Chondrocyte (in vitro differentiated cells): ENCODE results near the gene MARCKS. TPM values are rescaled to one million over a fixed set of nuclear protein-coding genes. Genes with fewer than 3 reads are reported as not detected.

Experiments used
- DNase-seq: peaks from one replicate; pipeline ENCODE4 v3.0.0; 2021; ENCODE audit warnings: mixed read lengths, low spot score
- H3K27ac Mint-ChIP-seq: one replicate; pipeline ENCODE4 v1.8.0; 2021; ENCODE audit warnings: mild to moderate bottlenecking, moderate library complexity, mixed read lengths; ENCODE audit not compliant: unreplicated experiment
- H3K27me3 Mint-ChIP-seq: 2 replicates; pipeline ENCODE4 v1.8.0; 2021; ENCODE audit warnings: low read depth, mixed read lengths
- H3K36me3 Mint-ChIP-seq: 2 replicates; pipeline ENCODE4 v1.8.0; 2021; ENCODE audit warnings: low read depth, mixed read lengths
- H3K4me1 Mint-ChIP-seq: 2 replicates; pipeline ENCODE4 v1.8.0; 2021; ENCODE audit warnings: low read depth, mild to moderate bottlenecking, mixed read lengths
- H3K4me3 Mint-ChIP-seq: one replicate; pipeline ENCODE4 v1.8.0; 2021; ENCODE audit warnings: mild to moderate bottlenecking, moderate library complexity, mixed read lengths; ENCODE audit not compliant: unreplicated experiment
- H3K9me3 Mint-ChIP-seq: 2 replicates; pipeline ENCODE4 v1.8.0; 2021; ENCODE audit warnings: low read depth, mixed read lengths
- total RNA-seq: library from RNA; stranded (reverse); gene quantifications from 3 replicates; pipeline ENCODE4 v1.2.1, GENCODE V29; 2021
- TF ChIP-seq, protein P1 (sequence below): fragments of 200-600 bp; sonication (generic); IDR thresholded peaks from 2 replicates; pipeline ENCODE4 v1.5.0; 2021; ENCODE audit warnings: antibody characterized with exemption, mild to moderate bottlenecking, moderate library complexity

Gene MARCKS
- total RNA-seq, 1 donor from 2014 or later, result 257 TPM

DNA sequence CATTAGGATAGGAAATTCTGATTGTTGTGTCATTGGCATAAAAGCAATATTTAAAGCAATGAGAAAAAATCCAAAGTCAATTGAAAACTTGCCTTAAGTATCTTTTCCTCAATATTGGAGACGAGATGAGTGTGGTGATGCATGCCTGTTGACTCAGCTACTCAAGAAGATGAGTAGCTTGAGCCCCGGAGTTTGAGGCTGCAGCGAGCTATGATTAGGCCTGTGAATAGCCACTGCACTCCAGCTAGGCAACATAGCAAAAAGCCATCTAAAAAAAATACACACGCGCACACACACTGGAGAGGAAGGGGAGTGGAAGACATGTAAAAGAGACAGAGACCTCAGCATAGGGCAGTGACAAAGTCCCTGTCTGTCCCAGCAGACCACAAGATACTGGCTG is 9.7 kb upstream of the MARCKS start:
- no peak overlapping the region for H3K27ac Mint-ChIP-seq
- H3K9me3 Mint-ChIP-seq, result no peaks in the 10 kb centered on the region
- H3K4me1 Mint-ChIP-seq, result peaks cover 9% of the 10 kb centered on the region
- no peak overlapping the region for H3K4me3 Mint-ChIP-seq
- no peak for DNase-seq
- H3K36me3 Mint-ChIP-seq, result no peaks in the 10 kb centered on the region
- H3K27me3 Mint-ChIP-seq, result no peaks in the 10 kb centered on the region
- TF ChIP-seq, protein P1, sequence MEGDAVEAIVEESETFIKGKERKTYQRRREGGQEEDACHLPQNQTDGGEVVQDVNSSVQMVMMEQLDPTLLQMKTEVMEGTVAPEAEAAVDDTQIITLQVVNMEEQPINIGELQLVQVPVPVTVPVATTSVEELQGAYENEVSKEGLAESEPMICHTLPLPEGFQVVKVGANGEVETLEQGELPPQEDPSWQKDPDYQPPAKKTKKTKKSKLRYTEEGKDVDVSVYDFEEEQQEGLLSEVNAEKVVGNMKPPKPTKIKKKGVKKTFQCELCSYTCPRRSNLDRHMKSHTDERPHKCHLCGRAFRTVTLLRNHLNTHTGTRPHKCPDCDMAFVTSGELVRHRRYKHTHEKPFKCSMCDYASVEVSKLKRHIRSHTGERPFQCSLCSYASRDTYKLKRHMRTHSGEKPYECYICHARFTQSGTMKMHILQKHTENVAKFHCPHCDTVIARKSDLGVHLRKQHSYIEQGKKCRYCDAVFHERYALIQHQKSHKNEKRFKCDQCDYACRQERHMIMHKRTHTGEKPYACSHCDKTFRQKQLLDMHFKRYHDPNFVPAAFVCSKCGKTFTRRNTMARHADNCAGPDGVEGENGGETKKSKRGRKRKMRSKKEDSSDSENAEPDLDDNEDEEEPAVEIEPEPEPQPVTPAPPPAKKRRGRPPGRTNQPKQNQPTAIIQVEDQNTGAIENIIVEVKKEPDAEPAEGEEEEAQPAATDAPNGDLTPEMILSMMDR, result no peak

DNA sequence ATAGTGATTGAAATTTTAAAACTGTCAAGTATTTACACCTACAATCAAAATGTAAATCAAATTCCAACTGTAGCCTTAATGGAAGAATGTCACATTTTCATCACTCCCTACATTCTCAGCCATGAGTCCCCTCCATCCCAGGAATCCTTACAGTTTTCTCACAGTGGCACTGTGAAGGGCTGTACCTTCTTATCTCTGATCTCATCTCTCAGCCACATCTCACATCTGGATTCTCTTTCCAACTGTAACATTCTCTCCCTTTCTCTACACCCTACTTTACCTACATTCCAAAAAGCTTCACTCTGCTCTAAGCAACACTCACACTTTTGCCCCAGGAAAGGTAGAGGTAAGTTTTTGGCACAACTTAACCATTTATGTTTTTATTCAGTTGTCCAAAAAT is 8.9 kb upstream of the MARCKS start:
- Mint-ChIP-seq H3K36me3 (no peaks in the 10 kb centered on the region), H3K4me1 (peaks cover 17% of the 10 kb centered on the region), H3K4me3 (no peak overlapping the region), H3K9me3 (no peaks in the 10 kb centered on the region), H3K27ac (no peak overlapping the region), H3K27me3 (no peaks in the 10 kb centered on the region)
- DNase-seq, result no peak
- TF ChIP-seq, protein P1, result no peak

DNA sequence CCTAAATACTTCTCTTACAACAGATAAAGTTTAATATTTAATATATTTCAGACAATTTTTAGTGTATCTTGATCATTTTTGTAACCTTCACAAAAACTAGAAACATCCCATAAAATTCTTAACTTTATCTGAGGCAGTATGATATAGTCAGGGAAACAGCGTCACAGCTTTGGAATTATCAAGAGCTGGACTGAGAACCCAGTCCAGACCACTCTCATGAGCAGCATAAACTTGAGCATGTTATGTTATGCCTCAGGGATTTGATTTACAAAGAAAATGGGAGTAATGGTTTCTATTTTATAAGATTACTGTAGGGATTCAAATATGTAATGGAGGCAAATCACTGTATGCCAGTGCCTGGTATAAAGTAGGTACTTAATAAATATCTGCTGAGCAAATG is 8.3 kb upstream of the MARCKS start:
- peaks cover 20% of the 10 kb centered on the region for H3K4me1 Mint-ChIP-seq
- no peak overlapping the region for H3K4me3 Mint-ChIP-seq
- no peak for DNase-seq
- H3K9me3 Mint-ChIP-seq, result no peaks in the 10 kb centered on the region
- TF ChIP-seq, protein P1, result no peak
- no peaks in the 10 kb centered on the region for H3K36me3 Mint-ChIP-seq
- H3K27ac Mint-ChIP-seq, result no peak overlapping the region
- no peaks in the 10 kb centered on the region for H3K27me3 Mint-ChIP-seq

DNA sequence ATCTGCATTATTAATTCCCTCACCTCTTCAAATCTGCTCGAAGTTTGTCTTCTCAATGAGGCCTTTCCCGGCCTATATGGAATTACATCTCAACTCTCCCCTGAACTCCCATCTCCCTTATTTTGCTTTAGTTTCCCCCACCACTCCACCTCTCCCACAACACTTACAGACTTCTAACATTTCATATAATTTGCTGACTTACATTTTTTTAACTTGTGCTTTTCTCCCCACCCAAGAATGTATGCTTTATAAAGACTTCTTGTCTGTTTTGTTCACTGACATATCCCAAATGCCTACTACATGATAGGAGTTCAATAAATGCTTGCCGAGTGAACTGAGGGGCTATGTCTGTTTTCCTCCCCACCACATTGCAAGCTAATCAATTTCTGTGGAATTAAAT is 3.9 kb upstream of the MARCKS start:
- H3K36me3 Mint-ChIP-seq, result peaks cover 7% of the 10 kb centered on the region
- H3K9me3 Mint-ChIP-seq, result no peaks in the 10 kb centered on the region
- no peak overlapping the region for H3K4me3 Mint-ChIP-seq
- peak overlapping the region; percentile 68 for H3K27ac Mint-ChIP-seq
- H3K27me3 Mint-ChIP-seq, result no peaks in the 10 kb centered on the region
- peaks cover 28% of the 10 kb centered on the region for H3K4me1 Mint-ChIP-seq
- TF ChIP-seq, protein P1, result no peak
- DNase-seq, result no peak

DNA sequence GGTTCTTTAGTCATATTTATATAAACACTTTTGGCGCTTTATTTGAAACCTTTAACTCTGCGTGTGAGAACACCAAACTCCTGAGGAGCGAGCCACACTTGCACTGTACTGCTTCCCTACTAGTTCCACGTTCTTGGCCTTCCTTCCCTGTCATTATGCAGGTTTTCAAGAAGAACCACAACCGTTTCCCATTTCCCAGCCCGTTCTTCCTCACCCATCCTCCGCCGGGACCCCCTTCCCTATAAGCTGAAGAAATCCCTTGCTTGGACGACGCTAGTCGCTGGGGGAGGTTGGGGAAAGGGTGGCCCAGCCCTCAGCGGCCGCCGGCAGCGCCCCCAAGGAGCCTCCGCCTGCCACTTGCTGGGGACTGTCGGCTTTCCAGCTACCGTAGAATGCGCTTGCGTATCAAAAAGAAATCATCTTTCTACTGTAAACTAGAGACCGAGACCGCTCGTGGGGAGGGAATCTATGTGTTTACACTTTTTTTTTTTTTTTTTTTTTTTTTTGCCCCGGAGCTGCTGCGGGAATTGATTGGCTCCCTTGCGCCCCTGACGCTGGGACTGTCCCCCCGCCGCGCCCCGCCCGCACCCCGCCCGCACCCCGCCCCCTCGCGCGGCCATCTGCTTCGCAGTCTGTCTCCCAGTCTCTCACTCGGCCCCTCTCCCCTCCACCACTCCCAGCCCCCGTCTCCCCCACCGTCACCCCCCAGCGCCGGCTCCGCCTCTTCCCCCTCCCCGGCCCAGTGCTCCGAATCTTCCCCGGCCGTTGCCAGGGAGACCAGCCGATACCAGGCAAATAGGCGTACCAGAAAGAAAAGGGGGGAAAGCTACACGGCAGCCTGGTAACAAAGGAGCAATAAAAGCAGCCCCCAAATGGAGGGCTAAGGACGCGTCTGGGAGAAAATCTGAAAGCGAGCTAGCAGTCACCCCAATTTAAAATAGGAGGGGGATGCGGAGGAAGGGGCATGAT is 2.3 kb upstream of the MARCKS start:
- Mint-ChIP-seq H3K27me3 (no peaks in the 10 kb centered on the region), H3K9me3 (no peaks in the 10 kb centered on the region), H3K4me3 (no peak overlapping the region), H3K27ac (no peak overlapping the region), H3K36me3 (peaks cover 8% of the 10 kb centered on the region), H3K4me1 (peaks cover 28% of the 10 kb centered on the region)
- DNase-seq, result no peak
- TF ChIP-seq, protein P1, result peak; percentile 65
